ENCODE data around the gene DBH. TPM values are rescaled to one million over a fixed set of nuclear protein-coding genes. Genes with fewer than 3 reads are reported as not detected.
A peak's percentile ranks its signal among the peaks of the same experiment; 100 is the strongest.

The DBH gene
- total and polyA plus RNA-seq, 2 of the 13 experiments (the other 11 are each of a cell fraction or from before 2014, with no cell fraction given) = not detected

GRCh38 chr9:133609311-133610098, 26.7 kb upstream of the DBH start, which contains the start of gene FAM163B (continued):
- TF ChIP-seq BORCS8-MEF2B (CRISPR knock-in tag; IDR thresholded peaks at IDR 0.05) (peak; percentile 65; the same call in 1 of the 2 replicates), ZNF549 (CRISPR knock-in tag; IDR thresholded peaks at IDR 0.05) (0 out of 2 replicates have a peak, but pooled peaks have one; percentile 25), ELF3 (CRISPR knock-in tag; IDR thresholded peaks at IDR 0.05) (peak; percentile 38; the same call in 1 of the 2 replicates), XRCC5 (optimal IDR thresholded peaks at IDR 0.05; ENCODE audit: low read length) (peak; percentile 36), MED13 (CRISPR knock-in tag; IDR thresholded peaks at IDR 0.05) (0 out of 2 replicates have a peak, but pooled peaks have one; percentile 38), ISL2 (CRISPR knock-in tag; IDR thresholded peaks at IDR 0.05) (peak; percentile 46; the same call in 1 of the 2 replicates), MAZ (IDR thresholded peaks at IDR 0.05; ENCODE audit: borderline replicate concordance, low read depth, low read length) (no peak), MAZ (CRISPR knock-in tag; IDR thresholded peaks at IDR 0.05; ENCODE audit: low read depth) (0 out of 2 replicates have a peak, but pooled peaks have one; percentile 35), ERF (CRISPR knock-in tag; IDR thresholded peaks at IDR 0.05) (peak; percentile 76; the same call in 1 of the 2 replicates), ZNF788 (CRISPR knock-in tag; IDR thresholded peaks at IDR 0.05; ENCODE audit: borderline replicate concordance) (no peak), HDAC2 (CRISPR knock-in tag; IDR thresholded peaks at IDR 0.05) (no peak), WIZ (CRISPR knock-in tag; IDR thresholded peaks at IDR 0.05) (peak; percentile 58; the same call in 1 of the 2 replicates), ZNF232 (CRISPR knock-in tag; IDR thresholded peaks at IDR 0.05; ENCODE audit: borderline replicate concordance) (peak; percentile 71; the same call in 1 of the 2 replicates), TARDBP (CRISPR knock-in tag; IDR thresholded peaks at IDR 0.05) (no peak), ZNF768 (CRISPR knock-in tag; IDR thresholded peaks at IDR 0.05) (peak; percentile 18; the same call in 1 of the 2 replicates), POGK (CRISPR knock-in tag; conservative IDR thresholded peaks at IDR 0.05) (peak; percentile 50; the same call in 1 of the 2 replicates), FOXA3 (CRISPR knock-in tag; IDR thresholded peaks at IDR 0.05) (0 out of 2 replicates have a peak, but pooled peaks have one; percentile 10)
- TF ChIP-seq, protein P1, sequence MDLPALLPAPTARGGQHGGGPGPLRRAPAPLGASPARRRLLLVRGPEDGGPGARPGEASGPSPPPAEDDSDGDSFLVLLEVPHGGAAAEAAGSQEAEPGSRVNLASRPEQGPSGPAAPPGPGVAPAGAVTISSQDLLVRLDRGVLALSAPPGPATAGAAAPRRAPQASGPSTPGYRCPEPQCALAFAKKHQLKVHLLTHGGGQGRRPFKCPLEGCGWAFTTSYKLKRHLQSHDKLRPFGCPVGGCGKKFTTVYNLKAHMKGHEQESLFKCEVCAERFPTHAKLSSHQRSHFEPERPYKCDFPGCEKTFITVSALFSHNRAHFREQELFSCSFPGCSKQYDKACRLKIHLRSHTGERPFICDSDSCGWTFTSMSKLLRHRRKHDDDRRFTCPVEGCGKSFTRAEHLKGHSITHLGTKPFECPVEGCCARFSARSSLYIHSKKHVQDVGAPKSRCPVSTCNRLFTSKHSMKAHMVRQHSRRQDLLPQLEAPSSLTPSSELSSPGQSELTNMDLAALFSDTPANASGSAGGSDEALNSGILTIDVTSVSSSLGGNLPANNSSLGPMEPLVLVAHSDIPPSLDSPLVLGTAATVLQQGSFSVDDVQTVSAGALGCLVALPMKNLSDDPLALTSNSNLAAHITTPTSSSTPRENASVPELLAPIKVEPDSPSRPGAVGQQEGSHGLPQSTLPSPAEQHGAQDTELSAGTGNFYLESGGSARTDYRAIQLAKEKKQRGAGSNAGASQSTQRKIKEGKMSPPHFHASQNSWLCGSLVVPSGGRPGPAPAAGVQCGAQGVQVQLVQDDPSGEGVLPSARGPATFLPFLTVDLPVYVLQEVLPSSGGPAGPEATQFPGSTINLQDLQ (CRISPR knock-in tag; IDR thresholded peaks at IDR 0.05) = peak; percentile 60; the same call in 1 of the 2 replicates
- TF ChIP-seq, protein P2, sequence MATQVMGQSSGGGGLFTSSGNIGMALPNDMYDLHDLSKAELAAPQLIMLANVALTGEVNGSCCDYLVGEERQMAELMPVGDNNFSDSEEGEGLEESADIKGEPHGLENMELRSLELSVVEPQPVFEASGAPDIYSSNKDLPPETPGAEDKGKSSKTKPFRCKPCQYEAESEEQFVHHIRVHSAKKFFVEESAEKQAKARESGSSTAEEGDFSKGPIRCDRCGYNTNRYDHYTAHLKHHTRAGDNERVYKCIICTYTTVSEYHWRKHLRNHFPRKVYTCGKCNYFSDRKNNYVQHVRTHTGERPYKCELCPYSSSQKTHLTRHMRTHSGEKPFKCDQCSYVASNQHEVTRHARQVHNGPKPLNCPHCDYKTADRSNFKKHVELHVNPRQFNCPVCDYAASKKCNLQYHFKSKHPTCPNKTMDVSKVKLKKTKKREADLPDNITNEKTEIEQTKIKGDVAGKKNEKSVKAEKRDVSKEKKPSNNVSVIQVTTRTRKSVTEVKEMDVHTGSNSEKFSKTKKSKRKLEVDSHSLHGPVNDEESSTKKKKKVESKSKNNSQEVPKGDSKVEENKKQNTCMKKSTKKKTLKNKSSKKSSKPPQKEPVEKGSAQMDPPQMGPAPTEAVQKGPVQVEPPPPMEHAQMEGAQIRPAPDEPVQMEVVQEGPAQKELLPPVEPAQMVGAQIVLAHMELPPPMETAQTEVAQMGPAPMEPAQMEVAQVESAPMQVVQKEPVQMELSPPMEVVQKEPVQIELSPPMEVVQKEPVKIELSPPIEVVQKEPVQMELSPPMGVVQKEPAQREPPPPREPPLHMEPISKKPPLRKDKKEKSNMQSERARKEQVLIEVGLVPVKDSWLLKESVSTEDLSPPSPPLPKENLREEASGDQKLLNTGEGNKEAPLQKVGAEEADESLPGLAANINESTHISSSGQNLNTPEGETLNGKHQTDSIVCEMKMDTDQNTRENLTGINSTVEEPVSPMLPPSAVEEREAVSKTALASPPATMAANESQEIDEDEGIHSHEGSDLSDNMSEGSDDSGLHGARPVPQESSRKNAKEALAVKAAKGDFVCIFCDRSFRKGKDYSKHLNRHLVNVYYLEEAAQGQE (IDR thresholded peaks at IDR 0.05; ENCODE audit: borderline replicate concordance in 1 of 2, low read depth in 1 of 2, low read length in 2 of 2) = peak; percentile 95 to 99
- TF ChIP-seq, protein P3, sequence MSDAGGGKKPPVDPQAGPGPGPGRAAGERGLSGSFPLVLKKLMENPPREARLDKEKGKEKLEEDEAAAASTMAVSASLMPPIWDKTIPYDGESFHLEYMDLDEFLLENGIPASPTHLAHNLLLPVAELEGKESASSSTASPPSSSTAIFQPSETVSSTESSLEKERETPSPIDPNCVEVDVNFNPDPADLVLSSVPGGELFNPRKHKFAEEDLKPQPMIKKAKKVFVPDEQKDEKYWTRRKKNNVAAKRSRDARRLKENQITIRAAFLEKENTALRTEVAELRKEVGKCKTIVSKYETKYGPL (CRISPR knock-in tag; IDR thresholded peaks at IDR 0.05) = no peak

Measured in HepG2 (cell line).